AG20443 (cell line): Measurements from ENCODE around the gene KCTD2.
"Not testable (repeated sequence)": the region's sequence is repeated elsewhere in the genome, so short reads cannot be mapped to it uniquely, and the experiment has no call there.

ENCODE experiments used
- DNase-seq: peaks from one replicate; pipeline ENCODE4 v3.0.0; 2012; ENCODE audit warnings: low spot score, mixed read lengths

KCTD2 gene

DNA sequence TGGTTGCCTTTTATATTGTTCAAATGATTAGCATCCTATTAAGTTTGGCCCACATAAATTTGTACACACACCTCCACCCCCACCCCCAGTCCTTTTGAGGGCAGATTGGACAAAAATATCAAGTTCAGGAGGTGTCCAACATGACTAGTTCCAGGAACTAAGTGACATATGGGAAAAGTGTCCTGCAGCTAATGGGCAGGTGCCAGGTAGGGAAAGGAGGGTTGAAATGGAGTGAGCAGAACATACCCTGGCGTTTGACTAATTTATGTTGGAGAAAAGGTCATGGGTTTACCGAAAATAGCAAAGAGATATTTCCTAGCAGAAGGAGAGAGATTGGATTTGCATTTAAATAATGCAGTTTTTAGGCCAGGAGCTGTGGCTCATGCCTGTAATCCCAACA is 4.9 kb downstream of the KCTD2 start:
- no peak for DNase-seq

DNA sequence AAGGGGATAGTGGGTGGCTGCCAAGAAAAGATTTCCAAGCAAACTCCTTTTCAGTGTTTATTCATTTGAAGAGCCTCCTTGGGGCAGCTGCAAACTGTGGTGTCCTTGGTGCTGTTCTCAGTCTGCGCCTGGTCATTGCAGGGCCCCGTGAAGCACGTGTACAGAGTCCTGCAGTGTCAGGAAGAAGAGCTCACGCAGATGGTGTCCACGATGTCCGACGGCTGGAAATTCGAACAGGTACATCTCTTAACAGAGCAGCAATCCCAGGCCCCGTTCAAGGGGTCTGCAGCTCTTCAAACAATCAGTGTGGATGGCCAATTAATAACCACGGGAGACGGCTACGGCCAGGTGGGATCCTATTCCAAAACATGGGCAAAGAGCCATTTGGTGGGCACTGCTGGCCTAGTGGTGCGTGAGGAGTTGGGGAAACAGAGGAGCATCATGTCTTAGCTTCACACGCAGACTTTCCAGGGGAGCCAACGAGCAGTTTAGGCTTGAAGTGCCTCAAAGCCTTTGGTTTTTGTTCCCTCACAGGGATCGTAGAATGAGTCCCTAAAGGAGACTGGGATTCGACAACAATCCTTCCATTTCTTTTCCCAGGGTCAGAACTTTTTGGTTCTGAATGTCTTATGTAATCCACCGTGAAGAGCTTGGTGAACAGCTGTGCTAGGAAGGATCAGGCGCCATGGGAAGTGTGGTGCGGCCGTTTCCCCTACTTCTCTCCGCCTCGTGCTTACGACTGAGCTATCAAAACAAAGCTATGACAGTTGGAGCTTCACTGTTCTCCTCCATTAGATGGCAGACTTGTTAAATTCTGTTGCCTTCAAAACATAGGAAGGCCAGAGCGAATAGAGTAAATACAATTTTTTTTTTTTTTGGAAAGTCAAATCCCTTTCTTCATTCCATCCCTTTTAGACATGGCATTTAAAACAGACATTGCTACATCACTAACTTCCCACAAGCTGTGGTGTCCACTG is 12.6 kb downstream of the KCTD2 start:
- DNase-seq, result peak; percentile 74

DNA sequence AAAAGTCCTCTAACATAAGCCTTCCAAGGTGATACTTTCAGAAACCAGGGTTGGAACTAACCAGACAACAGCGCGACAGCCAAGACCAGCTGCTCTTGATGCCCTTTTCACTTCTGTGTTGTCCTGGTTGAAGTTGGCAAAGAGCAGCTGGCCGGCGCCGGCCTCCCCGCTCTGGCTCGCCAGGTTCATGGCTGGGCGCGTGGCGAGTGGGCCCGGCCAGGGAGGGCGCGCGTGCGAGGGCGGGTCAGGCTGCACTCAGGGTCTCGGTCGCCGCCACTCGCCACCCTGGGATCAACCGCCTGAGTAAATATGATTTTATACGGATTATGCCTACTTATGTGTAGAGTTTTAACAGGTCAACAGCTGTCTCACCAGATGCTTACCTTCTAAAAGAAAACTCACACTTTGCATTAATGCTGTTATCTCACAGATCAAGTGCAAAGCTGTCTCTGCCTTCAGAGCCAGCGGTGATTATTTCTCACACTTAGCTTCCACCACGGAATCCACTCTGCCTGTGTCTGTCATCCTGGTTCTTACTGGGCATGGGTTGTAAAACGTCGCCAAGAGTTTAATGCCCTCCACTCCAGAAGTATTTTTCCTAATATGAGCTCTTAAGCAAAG is 13.5 kb downstream of the KCTD2 start:
- DNase-seq, result no peak

DNA sequence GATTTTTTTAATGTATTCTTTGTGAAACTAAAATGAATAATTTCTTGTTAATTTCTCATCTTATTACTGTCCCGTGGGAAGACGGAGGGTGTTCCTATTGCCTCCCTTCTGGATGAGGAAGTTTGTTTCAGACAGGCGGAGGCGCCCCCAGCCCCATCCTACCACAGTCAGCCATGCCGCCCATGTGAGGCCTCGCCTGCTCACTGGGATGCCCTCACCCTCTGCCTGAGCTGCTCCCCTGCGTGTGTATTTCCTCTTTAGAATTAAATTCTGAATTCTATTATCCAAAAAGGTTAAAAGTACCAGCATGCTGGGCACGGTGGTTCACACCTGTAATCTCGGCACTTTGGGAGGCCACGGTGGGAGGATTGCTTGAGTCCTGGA is 14.0 kb downstream of the KCTD2 start:
- DNase-seq, result no peak

DNA sequence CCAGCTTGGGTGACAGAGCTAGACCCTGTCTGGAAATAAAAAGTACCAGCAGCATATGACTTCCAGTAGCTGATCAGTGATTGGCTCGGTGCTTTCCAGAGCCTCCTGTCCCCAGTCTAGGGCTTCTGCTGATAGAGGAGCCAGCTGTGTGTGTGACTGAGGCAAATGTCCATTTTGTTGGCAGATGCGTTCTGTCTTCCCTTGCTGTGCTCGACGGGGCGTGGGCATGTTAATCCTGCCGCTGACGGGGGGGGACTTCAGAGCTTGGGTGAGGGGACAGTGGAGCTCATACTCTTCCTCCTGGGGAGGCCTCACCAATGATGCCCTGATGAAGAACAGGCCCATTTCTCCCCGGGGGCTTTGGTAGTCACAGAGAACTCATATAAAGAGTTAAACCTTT is 14.6 kb downstream of the KCTD2 start:
- DNase-seq, result no peak

DNA sequence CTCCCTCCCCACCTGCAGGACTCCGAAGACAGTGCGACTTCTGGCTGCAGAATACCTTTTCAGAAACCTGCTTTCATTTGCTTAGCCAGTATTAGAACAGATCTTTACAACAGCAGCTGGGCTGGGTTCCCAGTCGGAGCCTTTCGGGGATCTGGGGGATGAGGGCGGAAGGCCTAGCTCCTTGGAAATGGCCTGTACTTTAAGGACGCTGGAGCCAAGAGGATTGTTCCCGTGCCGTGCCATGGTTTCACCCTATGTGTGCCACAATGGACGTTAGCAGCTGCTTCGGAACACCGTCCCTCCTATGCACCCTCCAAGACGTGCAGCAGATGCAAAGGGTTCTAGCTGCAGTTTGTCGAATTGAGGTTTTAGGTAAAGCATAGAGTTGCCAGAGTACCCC is 16.2 kb downstream of the KCTD2 start:
- DNase-seq, result no peak

DNA sequence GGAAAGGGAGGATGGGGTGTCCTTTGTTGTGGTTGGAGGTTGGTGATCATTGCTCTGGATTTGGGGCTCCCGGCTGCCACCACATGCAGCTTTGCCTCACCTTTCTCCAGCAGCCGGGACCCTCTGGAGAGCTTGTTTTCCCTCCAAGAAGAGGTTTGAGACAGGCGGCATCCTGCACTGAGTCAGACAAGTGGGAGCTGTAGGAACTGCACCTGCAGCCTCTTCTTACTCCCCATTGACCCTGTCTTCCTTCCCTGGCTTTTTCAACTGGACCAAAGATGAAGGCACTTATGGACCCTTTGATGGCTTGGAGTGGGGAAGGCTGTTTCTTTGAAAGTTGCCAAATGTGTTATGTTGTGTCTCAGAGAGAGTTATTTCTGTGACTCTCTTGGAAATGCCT is 16.6 kb downstream of the KCTD2 start:
- DNase-seq, result no peak

DNA sequence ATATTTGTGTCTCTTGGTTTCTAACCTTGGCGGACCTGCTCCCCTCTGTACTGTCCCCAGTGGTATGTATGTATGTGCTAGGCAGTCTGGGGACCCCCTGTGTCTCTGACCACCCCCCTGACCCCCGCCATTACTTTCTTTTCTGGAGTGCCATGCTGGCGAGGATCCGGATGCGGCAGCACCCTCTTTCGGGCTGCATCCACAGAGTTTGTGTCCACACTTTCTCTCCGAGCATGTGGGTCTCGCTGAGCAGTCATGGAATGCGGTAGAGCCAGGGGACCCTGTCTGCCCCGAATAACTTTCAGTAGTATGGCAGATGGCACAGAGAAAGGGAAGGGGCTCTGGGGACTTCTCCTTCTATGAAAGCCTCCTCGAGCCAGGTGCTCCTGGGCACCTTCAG is 17.0 kb downstream of the KCTD2 start:
- no peak for DNase-seq

DNA sequence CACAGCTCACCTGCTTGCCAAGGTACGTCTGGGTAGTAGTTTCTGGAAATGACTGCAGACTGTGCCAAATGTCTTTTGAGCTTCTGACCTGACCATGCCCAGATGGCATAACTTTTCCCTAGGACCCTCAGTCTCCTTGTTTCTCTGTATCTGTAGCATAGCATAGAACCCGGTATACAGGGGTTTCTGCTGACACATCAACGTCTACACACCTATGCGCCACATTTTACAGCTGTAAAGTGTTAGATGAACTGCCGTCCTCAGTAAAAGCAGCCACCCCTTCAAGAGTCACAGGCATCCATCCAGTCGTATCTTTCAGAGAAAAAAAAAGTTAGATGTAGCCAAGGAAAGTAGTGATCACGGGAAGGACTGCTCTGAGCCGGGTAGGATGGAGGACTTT is 17.4 kb downstream of the KCTD2 start:
- DNase-seq, result no peak

DNA sequence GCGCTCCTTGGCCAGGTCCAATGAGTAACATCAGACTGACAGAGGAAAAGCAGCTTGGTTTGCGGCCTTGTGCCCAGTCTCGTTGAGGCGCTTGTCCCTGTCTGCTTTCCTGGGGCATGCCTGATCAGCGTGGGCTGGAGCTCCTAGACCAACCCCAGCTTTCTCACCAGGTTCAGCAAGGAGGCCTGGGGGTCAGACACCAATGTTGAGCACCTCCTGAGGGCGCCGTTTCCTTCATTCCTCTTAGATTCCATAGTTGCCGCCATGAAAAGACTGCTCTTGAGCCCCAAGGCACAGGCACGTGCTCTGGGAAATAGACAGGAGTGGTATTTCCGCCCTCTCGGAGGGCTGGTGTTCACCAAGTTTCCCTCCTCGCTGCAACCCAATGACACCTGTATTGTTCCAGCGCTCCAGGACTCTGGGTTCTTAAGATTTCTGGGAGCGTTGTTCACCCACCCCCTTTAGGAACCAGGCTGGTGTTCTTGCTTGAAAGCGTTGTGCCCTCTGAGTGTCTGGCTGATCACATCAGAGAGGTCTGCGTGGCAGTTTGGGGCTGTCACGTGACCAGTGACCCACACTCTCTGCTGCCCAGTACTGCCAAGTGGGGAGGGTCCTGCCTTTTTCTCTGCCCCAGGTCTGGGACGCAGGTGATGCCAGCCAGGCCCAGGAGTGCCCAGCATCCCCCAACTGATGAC is 18.0 kb downstream of the KCTD2 start:
- no peak for DNase-seq

DNA sequence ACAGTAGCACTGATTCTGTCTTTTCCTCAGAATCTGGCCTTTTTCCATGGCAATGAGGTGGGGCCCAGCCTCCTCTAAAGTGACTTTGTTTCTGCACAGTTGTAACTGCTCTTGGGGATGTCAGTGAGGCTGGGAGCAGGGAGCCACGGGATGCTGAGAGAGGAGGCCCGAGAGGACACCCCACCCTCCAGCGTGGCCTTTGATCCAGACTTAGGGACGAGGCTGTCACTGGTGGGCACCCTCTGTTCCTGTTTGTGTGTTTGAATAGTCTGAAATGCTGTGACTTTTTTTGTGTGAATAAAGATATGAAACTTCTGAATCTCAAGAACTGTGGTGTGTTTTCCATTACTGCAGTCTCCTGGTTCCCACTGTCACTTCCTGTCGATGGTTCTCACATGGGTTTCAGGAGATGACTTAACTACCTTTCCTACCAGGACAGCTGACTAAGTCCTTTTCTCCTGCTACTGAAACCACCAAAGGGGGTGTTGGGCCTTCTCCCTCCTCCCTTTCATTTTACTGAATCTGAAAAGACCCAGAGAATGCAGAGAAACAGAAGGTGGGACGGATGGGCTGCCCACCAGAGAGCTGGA is 18.6 kb downstream of the KCTD2 start:
- peak; percentile 43 for DNase-seq

DNA sequence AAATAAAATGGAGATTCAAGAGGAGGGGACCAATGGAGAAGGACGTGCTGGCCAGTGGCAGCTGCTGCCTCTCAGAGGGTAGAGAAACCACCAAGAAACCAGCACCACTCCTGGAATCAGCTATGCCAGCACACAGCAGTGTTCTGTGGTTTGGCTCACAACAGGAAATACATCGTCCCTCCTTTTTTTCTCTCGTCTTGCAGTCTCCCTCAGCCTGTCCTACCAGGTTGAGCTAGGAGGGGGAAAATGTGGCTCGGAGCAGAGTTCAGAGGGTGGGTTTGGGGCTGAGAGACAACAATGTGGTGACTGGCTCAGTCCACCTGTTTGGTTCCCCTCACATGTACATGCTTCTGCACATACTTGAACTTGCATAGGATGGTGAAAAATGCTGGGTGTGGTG is 20.8 kb downstream of the KCTD2 start:
- DNase-seq, result no peak

DNA sequence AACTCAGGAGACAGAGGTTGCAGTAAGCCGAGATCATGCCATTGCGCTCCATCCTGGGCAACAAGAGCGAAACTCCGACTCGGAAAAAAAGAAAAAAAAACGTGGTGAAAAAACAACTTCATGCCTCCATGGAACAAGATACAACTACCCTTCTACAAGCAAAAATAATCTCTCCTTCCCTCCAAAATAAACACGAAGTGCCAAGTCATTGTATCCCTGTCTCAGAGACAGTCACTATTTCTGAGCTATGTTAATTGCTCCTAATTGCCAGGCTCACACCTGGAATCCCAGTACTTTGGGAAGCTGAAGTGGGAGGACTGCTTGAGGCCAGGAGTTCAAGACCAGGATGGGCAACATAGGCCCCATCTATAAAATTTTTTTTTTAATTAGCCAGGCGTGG is 21.7 kb downstream of the KCTD2 start:
- no peak for DNase-seq

DNA sequence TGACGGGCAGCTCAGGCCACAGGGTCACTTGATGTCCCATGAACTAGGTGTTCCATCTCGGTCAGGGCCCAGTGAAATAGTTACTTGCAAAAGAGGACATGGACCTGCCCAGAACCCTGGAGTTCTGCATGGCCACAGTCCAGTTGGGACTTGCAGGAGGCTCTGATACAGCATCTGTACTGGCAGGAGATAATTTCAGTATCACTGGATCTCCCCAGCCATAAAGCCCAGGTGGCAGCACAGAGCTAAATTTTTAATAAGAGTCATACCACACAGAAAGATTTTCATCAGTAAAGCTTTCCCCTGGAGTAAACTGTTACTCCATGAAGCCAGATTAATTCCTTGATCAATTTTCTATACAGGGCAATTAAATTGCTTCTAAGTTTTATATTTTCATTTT is 22.8 kb downstream of the KCTD2 start:
- no peak for DNase-seq

DNA sequence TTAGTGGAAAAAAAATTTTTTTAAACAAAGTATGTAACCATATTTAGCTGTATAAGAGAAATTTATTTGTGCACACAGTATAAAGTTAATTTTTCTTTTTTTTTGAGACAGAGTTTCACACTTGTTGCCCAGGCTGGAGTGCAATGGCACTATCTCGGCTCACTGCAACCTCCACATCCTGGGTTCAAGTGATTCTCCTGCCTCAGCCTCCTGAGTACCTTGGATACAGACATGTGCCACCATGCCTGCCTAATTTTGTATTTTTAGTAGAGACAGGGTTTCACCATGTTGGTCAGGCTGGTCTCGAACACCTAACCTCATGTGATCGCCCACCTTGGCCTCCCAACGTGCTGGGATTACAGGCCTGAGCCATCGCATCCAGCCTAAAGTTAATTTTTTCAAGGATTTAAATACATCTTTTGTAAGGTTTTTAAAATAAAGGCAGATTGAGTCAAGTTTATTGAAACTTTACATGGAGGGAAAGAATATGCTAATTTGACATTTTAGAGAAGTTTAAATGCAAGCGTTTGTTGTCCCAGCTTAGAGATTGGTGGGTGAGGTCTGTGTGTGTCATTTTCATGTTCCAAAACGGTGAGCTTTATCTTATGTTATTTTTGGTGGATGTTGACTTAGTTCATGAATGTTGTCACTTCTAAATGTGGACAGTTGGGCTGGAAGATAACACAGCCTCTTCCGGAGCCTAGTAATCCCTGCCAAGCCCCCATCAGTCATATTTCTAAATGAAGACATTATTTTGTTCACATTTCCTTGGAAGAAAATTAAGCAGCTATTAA is 24.6 kb downstream of the KCTD2 start:
- DNase-seq, result not testable (repeated sequence)

DNA sequence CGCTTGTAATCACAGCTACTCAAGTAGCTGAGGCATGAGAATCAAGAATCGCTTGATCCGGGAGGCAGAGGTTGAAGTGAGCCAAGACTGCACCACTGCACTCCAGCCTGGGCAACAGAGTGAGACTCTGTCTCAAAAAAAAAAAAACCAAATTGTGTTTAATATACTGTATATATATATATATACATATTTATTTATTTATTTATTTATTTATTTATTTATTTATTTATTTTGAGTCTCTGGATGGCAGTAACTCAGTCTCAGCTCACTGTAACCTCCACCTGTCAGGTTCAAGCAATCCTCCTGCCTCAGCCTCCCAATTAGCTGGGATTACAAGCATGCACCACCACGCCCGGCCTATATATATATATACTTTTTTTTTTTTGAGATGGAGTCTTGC is 25.9 kb downstream of the KCTD2 start:
- not testable (repeated sequence) for DNase-seq

DNA sequence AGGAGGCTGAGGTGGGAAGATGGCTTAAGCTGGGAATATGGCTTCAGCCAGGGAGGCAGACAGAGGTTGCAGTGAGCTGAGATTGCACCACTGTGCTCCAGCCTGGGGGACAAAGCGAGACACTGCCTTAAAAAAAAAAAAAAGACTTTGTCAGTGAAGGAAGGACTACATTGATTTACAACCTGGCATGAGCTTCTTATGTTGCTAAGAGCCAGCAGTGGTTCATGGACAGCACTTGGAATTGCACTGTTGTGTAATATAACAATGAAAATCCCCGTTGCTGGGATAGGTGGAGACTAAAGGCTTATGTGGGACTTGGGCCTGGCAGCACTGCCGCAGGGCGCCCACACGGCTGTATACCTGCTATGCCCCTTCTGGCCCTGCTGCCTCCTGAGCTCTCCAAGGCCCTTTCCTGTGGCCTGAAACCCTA is 26.6 kb downstream of the KCTD2 start:
- DNase-seq, result peak; percentile 57

DNA sequence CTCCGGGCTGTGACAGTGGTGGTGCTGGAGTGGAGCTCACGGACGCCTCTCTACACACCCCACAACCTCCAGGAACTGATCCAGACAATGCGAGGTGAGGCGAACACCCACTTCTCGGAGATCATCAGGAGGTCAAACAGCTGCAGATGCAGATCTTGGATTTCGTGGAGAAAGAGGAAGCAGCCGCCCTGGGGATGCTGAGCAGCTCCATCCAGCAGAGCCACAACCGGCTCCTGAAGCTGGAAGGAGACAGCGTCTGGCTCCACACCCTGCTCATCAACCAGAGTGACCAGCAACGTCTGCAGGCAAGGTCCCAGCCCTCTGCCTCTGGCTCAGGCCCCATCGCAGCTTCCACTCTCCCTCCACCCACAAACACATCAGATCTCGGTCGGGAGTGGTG is 27.5 kb downstream of the KCTD2 start:
- no peak for DNase-seq

DNA sequence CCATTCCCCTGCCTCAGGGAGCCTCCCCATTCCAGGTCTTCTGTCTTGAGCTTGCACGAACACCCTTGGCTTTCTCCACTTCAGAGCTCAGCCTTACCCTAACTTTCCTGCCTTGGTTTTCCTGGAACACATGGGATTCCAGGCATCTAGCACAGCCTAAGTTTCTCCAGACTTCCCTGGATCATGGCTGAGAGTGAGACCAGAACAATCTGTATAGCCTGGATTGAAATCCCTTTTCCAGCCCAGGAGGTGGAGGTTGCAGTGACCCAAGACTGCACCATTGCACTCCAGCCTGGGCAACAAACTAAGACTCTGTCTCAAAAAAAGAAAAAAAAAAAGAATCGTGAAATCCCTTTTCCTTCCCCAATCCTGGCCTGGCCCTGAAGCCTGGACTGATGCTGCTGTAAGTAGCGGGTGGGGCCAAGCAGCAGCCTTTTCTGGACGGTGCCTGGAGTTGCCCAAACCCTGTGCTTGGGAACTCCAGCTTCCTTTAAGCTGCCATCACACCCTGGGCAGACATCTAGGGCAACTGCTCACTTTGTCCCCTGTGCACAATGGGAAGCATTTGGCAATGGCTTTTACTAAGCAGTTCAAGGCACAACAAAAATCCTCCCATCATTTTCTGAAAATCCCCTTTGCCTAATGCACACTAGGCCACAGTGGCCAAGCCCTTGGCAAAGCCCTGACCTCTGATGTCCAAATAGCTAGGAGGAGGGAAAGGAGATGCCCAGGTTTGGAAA is 28.7 kb downstream of the KCTD2 start:
- DNase-seq, result no peak

DNA sequence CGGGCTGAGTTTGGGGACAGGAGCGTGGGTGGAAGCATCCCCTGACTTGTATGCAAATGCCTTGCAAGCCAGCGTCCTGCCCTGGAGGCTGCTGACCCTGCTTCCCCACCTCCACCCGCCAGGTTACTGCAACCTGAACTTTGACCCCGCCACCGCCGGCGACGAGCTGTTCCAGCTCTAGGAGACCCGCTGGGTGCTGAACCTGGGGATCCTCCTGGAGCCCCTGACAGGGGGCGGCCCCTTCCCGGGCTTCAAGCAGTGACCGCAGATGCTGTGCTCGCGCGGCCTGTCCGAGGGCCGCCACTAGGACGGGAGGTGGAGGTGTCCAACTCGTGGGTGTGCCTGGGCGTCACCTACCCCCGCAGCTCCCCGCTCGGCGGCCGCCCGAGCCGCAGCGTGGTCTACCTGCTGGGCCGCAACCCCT is 30.1 kb downstream of the KCTD2 start:
- DNase-seq, result no peak
